GM21390 (cell line): ENCODE measurements around the gene ETV7.
"Not testable (repeated sequence)": the region's sequence is repeated elsewhere in the genome, so short reads cannot be mapped to it uniquely, and the experiment has no call there.

ENCODE experiments used
- ATAC-seq: cut with Tn5 transposase; IDR thresholded peaks from one replicate; pipeline ENCODE4 v1.9.1; 2021; ENCODE audit not compliant: unreplicated experiment

The ETV7 gene

DNA sequence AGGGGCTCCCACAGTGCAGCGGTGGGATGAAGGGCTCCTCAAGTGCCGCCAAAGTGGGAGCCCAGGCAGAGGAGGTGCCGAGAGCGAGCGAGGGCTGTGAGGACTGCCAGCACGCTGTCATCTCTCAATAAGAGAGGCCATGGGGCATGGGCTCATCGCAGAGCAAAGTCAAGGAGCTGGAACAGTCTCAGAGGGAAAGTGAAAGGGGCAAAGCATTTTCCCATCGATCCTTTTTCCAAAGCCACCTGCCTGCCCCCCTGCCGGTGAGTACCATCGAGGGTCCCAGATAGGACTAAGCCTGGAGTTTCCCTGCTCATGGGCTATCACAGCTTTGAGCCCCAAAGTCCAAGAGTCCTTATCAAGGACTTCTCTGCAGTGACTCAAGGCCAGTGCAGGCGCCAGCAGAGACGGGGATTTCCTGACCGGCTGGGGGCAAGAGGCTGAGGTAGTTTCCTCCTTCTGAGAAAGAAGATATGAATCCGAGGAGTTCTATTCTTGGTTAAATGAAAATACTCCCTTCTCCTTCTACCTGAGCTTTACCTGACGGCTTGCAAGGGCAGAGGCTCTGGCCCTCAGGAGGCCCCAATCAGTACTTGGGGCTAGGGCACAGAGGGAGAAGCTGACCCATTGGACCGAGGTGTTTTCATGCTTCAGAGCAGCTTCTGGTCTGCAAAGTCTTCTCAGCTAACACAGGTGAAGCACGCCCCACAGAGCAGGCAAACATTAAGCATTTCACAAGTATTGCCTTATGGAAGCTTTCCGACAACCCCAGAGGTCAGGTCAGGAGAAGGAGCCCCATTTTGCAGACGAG is 22.6 kb downstream of the ETV7 start:
- ATAC-seq = no peak

DNA sequence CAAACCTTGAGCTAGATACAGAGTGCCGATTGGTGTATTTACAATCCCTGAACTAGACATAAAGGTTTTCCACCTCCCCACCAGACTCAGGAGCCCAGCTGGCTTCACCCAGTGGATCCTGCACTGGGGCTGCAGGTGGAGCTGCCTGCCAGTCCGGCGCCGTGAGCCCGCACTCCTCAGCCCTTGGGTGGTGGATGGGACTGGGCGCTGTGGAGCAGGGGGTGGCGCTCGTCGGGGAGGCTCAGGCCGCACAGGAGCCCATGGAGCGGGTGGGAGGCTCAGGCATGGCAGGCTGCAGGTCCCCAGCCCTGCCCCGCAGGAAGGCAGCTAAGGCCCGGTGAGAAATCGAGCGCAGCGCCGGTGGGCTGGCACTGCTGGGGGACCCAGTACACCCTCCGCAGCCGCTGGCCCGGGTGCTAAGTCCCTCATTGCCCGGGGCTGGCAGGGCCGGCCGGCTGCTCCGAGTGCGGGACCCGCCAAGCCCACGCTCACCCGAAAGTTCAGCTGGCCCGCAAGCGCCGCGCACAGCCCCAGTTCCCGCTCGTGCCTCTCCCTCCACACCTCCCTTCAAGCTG is 23.3 kb downstream of the ETV7 start:
- not testable (repeated sequence) for ATAC-seq

DNA sequence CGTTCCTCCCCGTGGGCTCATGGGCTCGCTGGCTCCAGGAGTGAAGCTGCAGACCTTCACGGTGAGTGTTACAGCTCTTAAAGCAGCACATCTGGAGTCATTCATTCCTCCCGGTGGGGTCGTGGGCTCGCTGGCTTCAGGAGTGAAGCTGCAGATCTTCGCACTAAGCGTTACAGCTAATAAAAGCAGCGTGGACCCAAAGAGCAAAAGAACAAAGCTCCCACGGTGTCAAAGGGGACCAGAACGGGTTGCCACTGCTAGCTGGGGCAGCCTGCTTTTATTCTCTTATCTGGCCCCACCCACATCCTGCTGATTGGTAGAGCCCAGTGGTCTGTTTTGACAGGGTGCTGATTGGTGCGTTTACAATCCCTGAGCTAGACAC is 24.1 kb downstream of the ETV7 start:
- ATAC-seq = not testable (repeated sequence)

DNA sequence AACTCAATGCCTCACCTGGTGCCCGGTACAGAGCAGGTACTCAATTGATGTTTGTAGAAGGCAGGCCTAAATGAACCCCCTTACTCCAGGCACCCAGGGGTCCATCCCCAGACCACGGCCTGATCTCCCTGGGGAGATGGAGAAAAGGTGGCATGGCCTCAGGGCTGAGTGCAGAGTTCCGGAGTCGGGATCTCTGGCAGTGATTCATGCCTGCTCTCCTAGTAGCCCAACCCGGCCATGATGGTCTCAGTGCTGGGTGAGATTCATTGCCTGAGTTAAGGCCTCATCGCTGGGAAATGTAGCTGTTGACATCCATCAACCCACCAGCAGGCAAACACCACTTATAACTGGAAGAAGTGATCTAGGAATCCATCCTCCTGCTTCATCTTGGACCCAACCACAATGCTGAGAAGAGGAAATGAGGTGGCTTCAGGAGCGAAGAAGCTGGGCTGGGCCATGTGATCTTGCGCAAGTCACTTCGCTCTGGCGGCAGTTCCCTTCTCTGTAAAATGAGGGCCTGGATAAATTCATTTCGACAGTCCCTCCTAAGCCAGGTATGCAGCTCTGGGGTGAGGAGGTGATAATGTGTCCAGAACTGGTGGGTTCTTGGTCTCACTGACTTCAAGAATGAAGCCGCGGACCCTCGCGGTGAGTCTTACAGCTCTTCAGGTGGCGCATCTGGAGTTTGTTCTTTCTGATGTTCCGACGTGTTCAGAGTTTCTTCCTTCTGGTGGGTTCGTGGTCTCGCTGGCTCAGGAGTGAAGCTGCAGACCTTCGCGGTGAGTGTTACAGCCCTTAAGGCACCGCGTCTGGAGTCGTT is 24.7 kb downstream of the ETV7 start:
- ATAC-seq = no peak

DNA sequence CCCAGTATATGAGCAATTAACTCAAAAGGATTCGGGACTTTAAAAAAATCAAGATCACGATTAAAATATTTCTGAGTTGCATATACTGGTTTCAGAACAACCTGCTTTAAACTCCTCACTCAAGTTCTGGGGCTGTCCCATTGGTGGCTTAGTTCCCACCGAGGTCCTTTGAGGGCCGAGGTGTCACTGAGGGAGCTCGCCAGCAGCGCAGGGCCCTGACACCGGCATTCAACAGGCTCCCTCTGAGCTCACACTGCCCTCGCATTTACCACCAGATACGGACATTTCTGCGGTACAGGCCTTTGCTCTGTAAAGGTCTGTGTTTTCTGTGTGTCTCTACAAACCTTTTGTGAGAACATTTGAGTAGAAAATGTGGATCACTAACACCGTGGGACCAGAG is 26.4 kb downstream of the ETV7 start:
- no peak for ATAC-seq

DNA sequence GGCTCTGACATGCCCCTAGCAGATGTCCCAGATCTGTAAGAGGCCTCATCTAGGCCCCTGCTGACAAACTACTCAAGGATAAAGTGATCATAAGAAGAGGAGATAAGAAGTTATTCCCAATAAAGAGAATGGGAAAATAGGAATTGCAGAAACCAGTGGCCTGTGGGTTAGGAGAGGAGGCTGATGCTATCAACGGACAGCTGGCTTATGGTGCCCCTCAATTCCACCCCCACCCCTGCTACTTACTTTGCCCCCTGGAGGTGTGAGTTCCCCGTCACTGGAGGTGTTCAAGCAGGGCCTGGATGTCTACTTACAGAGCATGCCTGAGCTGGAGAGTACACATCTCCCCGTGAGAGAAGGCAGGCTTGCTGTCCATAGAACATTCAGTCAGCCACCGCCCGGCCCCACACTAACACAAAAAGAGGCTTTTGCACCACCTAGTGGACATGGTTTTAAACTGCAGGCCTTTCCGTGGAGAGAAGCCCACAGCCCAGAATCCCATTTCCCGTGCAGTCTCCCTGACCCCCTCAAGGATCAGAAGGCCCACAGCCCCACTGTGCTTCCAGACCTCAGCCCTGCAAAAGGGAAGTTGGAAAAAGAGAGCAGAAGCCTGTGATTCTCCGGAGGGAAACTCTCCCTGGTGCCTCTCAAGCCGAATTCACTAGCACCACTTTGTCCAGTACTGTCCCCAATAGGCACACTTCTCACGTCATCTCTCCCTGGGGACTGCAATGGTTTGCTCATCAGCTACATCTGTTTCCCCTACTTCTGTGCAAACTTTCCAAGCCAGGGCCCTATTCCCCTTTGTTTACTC is 27.0 kb downstream of the ETV7 start:
- ATAC-seq = peak; percentile 51

DNA sequence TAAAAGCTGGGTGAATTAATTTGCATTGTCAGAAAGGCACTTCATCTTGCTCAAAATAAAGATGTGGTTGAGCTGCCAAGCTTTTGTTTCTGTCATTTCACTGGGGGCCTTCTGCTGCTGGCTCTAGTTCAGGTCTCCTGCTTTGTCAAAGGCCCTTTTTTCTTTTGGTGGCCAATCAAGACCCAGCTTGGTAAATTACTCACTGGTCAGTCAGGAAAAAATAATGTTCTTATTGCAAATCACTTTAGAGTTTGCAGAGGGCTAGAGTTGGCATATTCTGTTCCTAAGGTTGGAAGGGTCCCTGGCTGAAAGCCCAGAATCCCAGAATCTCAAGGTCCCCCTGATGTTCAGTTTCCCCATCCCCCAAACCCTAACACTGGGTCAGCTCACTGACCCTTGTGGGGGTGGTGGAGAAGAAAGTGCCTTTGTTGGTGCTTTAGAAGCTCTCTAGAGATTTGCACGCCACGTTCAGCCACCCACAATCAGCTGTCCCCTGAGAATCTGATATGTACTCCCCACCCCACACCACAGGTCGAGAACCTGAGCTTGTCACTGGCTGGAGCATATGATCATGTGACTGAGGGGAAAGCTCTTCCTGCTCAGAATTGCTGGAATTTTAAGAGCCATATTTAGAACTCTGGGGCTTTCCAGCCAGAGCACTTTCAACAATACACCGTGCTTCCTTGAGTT is 29.1 kb downstream of the ETV7 start:
- no peak for ATAC-seq

- ATAC-seq = no peak
Measured at GRCh38 chr6:36357872-36358225, 29.6 kb downstream of the ETV7 start.

GRCh38 chr6:36355819-36356218 is 31.6 kb downstream of the ETV7 start:
- ATAC-seq = no peak

- ATAC-seq = no peak
Measured at GRCh38 chr6:36353411-36353915, 34.0 kb downstream of the ETV7 start.

DNA sequence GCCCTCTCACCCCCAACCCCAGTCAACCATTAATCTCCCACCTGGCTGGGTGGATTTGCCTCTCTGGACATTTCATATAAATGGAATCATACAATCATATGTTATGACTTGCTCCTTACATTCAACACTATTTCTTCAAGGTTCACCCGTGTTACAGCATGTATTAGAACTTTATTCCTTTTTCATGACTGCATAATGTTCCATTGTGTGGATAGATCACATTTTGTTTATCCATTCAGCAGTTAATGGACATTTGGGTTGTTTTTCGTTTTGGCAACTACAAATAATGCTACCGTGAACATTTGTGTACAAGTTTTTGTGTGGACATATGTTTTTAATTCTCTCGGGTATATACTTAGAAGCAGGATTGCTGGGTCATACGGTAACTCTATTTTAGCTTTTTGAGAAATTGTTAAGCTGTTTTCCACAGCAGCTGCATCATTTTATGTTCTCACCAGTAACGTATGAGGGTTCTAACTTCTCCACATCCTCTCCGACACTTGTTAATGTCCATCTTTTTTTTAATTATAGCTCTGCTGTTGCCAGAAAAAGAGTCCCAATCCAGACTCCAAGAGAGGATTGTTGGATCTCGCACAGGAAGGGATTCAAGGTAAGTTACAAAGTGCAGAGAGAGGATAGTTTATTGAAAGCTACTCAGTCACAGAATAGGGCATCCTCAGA is 34.9 kb downstream of the ETV7 start:
- ATAC-seq = no peak

DNA sequence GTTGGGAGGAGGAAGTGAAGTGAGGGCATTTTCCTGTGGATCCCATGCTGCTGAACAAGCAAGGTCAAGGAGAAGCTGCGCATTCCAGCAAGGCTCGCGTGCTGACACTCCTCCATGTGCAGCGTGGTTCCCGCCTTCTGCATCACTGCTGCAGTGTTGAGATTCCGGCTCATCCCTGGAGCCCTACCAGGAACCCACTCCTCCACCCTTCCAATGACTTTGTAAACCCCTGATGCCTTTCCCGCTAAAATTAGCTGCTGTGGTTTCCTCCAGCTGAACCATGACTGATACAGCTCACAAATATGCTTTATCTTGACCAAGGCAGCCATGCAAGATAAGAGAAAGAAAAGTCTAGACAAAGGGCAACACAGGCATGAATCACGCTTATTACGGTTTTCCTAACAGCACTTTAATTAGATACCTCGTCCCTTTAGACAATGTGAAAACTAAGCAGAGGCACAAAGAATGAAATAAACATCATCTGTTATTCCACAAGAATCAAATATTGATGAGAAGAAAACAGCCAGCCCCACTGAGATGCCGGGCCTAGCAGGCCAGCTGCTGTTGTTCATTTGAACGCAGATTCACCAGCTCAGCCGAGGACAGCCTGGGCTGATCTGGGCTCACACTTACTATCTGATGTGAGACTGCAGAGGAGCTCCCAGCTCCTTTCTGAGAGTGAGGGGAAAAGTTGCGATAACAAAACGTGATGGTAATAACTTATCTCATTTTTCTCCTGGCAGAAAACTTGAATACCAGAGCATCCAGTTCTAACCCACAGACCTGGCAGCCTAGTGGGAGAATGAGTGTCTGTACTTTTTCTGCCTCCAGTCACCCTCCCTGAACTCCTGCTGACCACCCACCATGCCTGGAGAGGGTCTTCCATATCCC is 36.5 kb downstream of the ETV7 start:
- ATAC-seq = no peak

- ATAC-seq = no peak
Measured at GRCh38 chr6:36350082-36350481, 37.4 kb downstream of the ETV7 start.

- no peak for ATAC-seq
Measured at GRCh38 chr6:36349240-36349639, 38.2 kb downstream of the ETV7 start.

DNA sequence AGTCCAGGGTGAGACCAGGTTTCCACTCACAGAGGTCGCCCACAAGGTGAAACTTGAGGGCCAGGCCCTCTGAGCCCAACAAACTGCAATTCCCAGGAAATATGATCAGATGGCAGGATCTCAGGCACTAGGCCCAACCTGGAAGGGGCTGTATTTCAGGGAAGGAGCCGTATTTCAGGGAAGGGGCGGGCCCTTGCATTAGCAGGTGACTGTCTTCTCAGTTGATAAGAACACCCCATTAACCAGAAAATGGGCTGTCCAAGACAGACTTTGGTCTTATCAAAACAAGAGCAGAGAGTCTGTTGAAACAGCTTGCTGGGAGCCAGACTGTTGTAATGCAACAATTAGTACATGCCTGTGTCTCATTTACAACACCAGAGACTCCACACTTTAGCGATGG is 39.8 kb downstream of the ETV7 start:
- ATAC-seq = no peak

DNA sequence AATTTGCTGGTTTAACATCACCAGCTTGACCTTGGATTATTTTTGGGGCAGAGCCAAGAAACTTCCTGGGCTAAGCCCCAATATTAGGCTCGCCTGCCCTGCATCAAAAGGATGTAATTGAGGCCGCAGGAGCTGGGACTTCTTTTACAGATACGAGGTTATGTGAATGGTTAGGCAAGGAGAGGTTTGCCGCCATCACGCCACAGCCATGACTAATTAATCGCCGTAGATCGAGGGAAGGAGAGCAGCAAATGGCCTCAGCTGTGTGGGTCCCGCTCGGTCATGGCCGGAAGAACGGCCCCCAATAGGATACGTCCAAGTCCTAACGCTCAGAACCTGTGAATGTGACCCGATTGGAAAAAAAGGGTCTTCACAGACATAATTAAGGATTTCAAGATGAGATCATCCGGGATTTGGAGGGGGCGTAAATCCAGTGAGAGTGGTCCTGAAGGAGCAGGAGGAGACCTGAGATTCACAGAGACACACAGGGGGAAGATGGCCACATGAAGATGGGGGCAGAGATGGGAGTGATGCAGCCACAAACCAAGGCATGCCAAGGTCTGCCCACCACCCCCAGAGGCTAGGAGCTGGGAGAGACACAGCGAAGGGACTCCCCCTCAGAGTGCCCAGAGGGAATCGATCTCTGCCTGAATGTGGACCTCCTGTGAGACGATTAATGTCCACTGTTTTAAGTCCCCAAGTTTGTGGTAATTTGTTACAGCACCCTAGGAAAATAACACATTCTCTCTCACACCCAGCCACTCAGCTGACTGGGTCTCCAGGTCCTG is 40.8 kb downstream of the ETV7 start:
- ATAC-seq = no peak

DNA sequence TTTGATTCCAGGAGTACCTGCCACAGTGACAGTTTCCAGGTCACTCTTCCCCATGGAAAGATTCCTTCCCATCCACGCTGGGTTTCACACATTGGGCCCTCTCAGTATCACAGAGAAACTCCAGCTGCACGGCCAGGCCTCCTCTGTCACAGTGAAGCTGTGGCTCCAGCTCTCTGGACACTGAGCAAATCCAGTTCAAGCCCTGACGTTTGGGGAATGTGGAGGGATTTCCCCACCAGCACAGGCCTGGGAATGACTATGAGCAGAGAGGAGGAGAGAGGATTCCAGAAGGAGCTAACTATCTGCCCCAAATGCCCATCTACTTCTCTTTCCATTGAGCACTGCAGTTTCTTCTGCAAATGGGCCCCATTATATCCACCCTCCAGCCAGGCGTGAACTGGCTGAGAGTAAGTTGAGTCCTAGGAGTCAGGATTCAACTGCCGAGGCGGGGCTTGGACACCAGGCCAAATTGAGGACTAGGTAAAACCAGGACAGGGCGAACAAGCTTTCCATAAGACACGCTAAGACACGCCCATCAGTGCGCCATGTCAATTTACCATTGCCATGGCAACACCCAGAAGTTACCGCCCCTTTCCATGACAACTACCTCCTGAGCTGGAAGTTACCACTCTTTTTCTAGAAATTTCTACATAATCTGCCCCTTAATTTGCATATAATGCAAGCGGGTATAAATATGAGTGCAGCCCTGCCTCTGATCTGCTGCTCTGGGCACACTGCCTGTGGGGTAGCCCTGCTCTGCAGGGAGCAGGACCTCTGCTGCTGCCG is 41.6 kb downstream of the ETV7 start:
- ATAC-seq = no peak
